Trophoblast cell (in vitro differentiated cells and primary cell): ENCODE data around the gene CCDC169.

ENCODE experiments used
- DNase-seq, 2 donors: peaks; one replicate each; pipeline ENCODE4 v3.0.0-alpha.2; 2016
- H2AFZ ChIP-seq: 2 replicates; pipeline ENCODE4 v1.6.1; 2013; ENCODE audit warnings: low read length, moderate library complexity, mild to moderate bottlenecking; ENCODE audit not compliant: insufficient read depth, poor library complexity
- H2AK5ac ChIP-seq: 2 replicates; pipeline ENCODE4 v1.6.1; 2013; ENCODE audit warnings: mild to moderate bottlenecking, low read length
- H2BK120ac ChIP-seq: 2 replicates; pipeline ENCODE4 v1.6.1; 2013; ENCODE audit warnings: low read length, mild to moderate bottlenecking, moderate library complexity; ENCODE audit not compliant: insufficient read depth, poor library complexity
- H2BK12ac ChIP-seq: 2 replicates; pipeline ENCODE4 v1.6.1; 2013; ENCODE audit warnings: mild to moderate bottlenecking, low read length, moderate library complexity
- H2BK5ac ChIP-seq: 2 replicates; pipeline ENCODE4 v1.6.1; 2013; ENCODE audit warnings: low read length, low read depth, moderate library complexity, mild to moderate bottlenecking; ENCODE audit not compliant: poor library complexity
- H3K14ac ChIP-seq: 2 replicates; pipeline ENCODE4 v1.6.1; 2013; ENCODE audit warnings: mild to moderate bottlenecking, low read length
- H3K18ac ChIP-seq: 2 replicates; pipeline ENCODE4 v1.6.1; 2013; ENCODE audit warnings: mild to moderate bottlenecking, low read length
- H3K23ac ChIP-seq: 2 replicates; pipeline ENCODE4 v1.6.1; 2013; ENCODE audit warnings: low read length
- H3K27ac ChIP-seq: 2 replicates; pipeline ENCODE4 v1.5.1; 2013; ENCODE audit warnings: low read depth, mild to moderate bottlenecking, inconsistent platforms, low read length, moderate library complexity
- H3K27me3 ChIP-seq: 2 replicates; pipeline ENCODE4 v1.6.1; 2013; ENCODE audit warnings: inconsistent platforms, mild to moderate bottlenecking, low read length, moderate library complexity; ENCODE audit not compliant: insufficient read depth
- H3K36me3 ChIP-seq, 2 experiments: 1 replicate in 1 of 2; 2 replicates in 1 of 2; pipeline ENCODE4 v1.6.1; 2013; ENCODE audit warnings: low read length in 2 of 2, mild to moderate bottlenecking in 2 of 2, moderate library complexity in 1 of 2; ENCODE audit not compliant: insufficient read depth in 2 of 2, control insufficient read depth in 1 of 2
- H3K4ac ChIP-seq: 2 replicates; pipeline ENCODE4 v1.6.1; 2013; ENCODE audit warnings: low read depth, mild to moderate bottlenecking, low read length, moderate library complexity
- H3K4me1 ChIP-seq, 2 experiments: 1 replicate in 1 of 2; 2 replicates in 1 of 2; pipeline ENCODE4 v1.6.1; 2013; ENCODE audit warnings: low read length in 2 of 2, mild to moderate bottlenecking in 2 of 2, moderate library complexity in 1 of 2; ENCODE audit not compliant: insufficient read depth in 2 of 2, control insufficient read depth in 1 of 2
- H3K4me2 ChIP-seq: 2 replicates; pipeline ENCODE4 v1.6.1; 2013; ENCODE audit warnings: inconsistent platforms, mild to moderate bottlenecking, low read length, moderate library complexity
- H3K4me3 ChIP-seq: 2 replicates; pipeline ENCODE4 v1.5.1; 2013; ENCODE audit warnings: mild to moderate bottlenecking, low read depth, low read length, inconsistent platforms
- H3K79me1 ChIP-seq: one replicate; pipeline ENCODE4 v1.6.1; 2013; ENCODE audit warnings: low read length
- H3K79me2 ChIP-seq: 2 replicates; pipeline ENCODE4 v1.6.1; 2013; ENCODE audit warnings: low read length, mild to moderate bottlenecking; ENCODE audit not compliant: control insufficient read depth, insufficient read depth, poor library complexity
- H3K9ac ChIP-seq: 2 replicates; pipeline ENCODE4 v1.6.1; 2013; ENCODE audit warnings: mild to moderate bottlenecking, low read length
- H3K9me3 ChIP-seq: 2 replicates; pipeline ENCODE4 v1.6.1; 2013; ENCODE audit warnings: low read depth, mild to moderate bottlenecking, control low read depth, inconsistent platforms, low read length; ENCODE audit not compliant: insufficient read depth
- H4K12ac ChIP-seq: 2 replicates; pipeline ENCODE4 v1.6.1; 2013; ENCODE audit warnings: low read depth, mild to moderate bottlenecking, low read length, moderate library complexity
- H4K8ac ChIP-seq: 2 replicates; pipeline ENCODE4 v1.6.1; 2013; ENCODE audit warnings: low read depth, mild to moderate bottlenecking, low read length, moderate library complexity
- H4K91ac ChIP-seq: one replicate; pipeline ENCODE4 v1.6.1; 2013; ENCODE audit warnings: low read depth, mild to moderate bottlenecking, low read length, moderate library complexity
- WGBS: extraction: QIAGEN DNeasy Blood & Tissue Kit; methylation state at CpG from one replicate; pipeline ENCODE4 v1.1.7; 2013; ENCODE audit warnings: missing lambda C conversion rate; ENCODE audit not compliant: insufficient read length, insufficient coverage; ENCODE audit errors: extremely low coverage; 5-methylcytosine and 5-hydroxymethylcytosine counted together

Gene CCDC169

DNA sequence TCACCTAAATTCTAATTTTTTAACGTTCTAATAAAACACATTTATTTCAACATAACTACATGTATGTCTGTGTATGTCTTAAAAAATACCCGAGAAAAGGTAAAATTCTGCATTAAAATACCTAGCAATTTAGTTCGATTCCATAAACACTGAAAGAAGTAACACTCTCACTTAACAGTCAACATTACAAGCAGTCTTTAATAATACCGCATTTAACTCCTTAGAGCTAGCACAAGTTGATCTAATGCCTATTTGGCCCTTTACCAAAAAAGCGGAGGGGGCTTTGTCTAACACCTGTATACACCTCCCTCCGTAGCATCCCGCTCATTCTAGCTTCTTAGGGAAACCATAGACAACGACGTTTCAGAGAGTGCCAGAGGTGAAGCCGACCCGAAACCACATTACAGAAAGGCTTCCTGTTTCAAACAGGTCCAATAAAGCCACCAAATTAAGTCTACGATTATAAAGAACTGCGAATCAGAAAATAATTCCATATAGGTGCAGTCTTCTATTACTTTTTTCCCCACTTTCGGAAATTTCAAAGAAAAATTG lies 47.3 kb upstream of the CCDC169 start:
- Histone ChIP-seq H3K23ac (no peak overlapping the region), H3K14ac (peak overlapping the region; percentile 64), H3K4me1 (peaks cover 3 to 5% of the 10 kb centered on the region in 2 experiments), H3K79me1 (peaks cover 17% of the 10 kb centered on the region), H3K79me2 (peaks cover 12% of the 10 kb centered on the region), H3K9ac (peak overlapping the region; percentile 75), H3K27ac (peak overlapping the region; percentile 97), H3K4ac (peak overlapping the region; percentile 67), H4K8ac (peak overlapping the region; percentile 35), H2AFZ (no peak overlapping the region), H3K9me3 (no peaks in the 10 kb centered on the region), H3K27me3 (no peaks in the 10 kb centered on the region), H4K12ac (no peak overlapping the region), H2AK5ac (no peak overlapping the region), H3K18ac (peak overlapping the region; percentile 75), H3K4me3 (no peak overlapping the region), H3K4me2 (peak overlapping the region; percentile 80), H4K91ac (peak overlapping the region; percentile 57), H3K36me3 (no peaks in the 10 kb centered on the region), H2BK120ac (peak overlapping the region; percentile 68), H2BK12ac (peak overlapping the region; percentile 24), H2BK5ac (peak overlapping the region; percentile 69)
- DNase-seq: no peak
- 100% methylated on average over 1 of the region's 14 CpGs for WGBS

GRCh38 chr13:36344173-36344572 lies 46.6 kb upstream of the CCDC169 start:
- no peak overlapping the region for H2AFZ ChIP-seq
- no peak overlapping the region for H4K91ac ChIP-seq
- H2BK120ac ChIP-seq: no peak overlapping the region
- no peak overlapping the region for H3K14ac ChIP-seq
- H3K4me1 ChIP-seq: peaks cover 3 to 10% of the 10 kb centered on the region in 2 experiments
- H4K12ac ChIP-seq: no peak overlapping the region
- H2BK12ac ChIP-seq: no peak overlapping the region
- H3K79me2 ChIP-seq: peaks cover 12% of the 10 kb centered on the region
- WGBS: no CpG with 5 or more reads among the region's 6 CpGs
- H2AK5ac ChIP-seq: no peak overlapping the region
- H3K36me3 ChIP-seq: no peaks in the 10 kb centered on the region
- H3K4ac ChIP-seq: peak overlapping the region; percentile 70
- H3K4me3 ChIP-seq: no peak overlapping the region
- no peak overlapping the region for H2BK5ac ChIP-seq
- H3K9ac ChIP-seq: no peak overlapping the region
- H3K23ac ChIP-seq: no peak overlapping the region
- peak overlapping the region; percentile 27 for H3K4me2 ChIP-seq
- H4K8ac ChIP-seq: no peak overlapping the region
- H3K79me1 ChIP-seq: peaks cover 18% of the 10 kb centered on the region
- no peaks in the 10 kb centered on the region for H3K9me3 ChIP-seq
- no peak overlapping the region for H3K18ac ChIP-seq
- peak; percentile 41 to 64 for DNase-seq
- no peaks in the 10 kb centered on the region for H3K27me3 ChIP-seq
- H3K27ac ChIP-seq: no peak overlapping the region

- Histone ChIP-seq H3K4me3 (no peak overlapping the region), H2BK12ac (no peak overlapping the region)
- WGBS: no CpG with 5 or more reads among the region's 3 CpGs
Measured at GRCh38 chr13:36343766-36344165, 46.2 kb upstream of the CCDC169 start.

DNA sequence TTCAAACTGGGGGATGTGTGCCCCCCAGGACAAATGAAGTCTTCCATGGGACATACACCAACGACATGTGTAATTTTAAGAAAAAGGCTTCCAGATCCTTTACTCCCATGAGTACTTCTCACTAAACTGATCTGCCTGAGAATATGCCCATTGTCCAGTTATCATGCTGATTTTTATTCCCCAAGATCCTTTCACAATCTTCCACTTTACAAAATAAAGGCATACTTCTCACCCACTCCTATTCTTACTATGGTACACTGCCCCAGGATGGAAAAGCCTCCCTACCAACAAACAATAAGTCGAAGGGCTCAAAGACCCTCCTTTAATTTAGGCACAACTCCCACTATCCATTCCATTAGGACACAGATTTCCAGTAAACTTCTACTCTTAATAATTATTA lies 45.1 kb upstream of the CCDC169 start:
- Histone ChIP-seq H2BK120ac (no peak overlapping the region), H4K12ac (no peak overlapping the region)

More at GRCh38 chr13:36343766-36344165, 46.2 kb upstream of the CCDC169 start:
- H3K27ac ChIP-seq: no peak overlapping the region
- H3K79me2 ChIP-seq: peaks cover 12% of the 10 kb centered on the region
- no peak overlapping the region for H2AFZ ChIP-seq
- no peak overlapping the region for H4K8ac ChIP-seq
- H3K9me3 ChIP-seq: no peaks in the 10 kb centered on the region
- H3K4me2 ChIP-seq: peak overlapping the region; percentile 29
- no peaks in the 10 kb centered on the region for H3K36me3 ChIP-seq
- H2BK5ac ChIP-seq: no peak overlapping the region
- no peak overlapping the region for H3K18ac ChIP-seq
- no peak overlapping the region for H4K12ac ChIP-seq
- H2BK120ac ChIP-seq: no peak overlapping the region
- no peak for DNase-seq
- peaks cover 3 to 11% of the 10 kb centered on the region in 2 experiments for H3K4me1 ChIP-seq
- no peak overlapping the region for H3K14ac ChIP-seq
- H3K79me1 ChIP-seq: peaks cover 18% of the 10 kb centered on the region
- no peak overlapping the region for H2AK5ac ChIP-seq
- peak overlapping the region; percentile 12 for H3K4ac ChIP-seq
- H3K23ac ChIP-seq: no peak overlapping the region
- no peak overlapping the region for H3K9ac ChIP-seq
- no peaks in the 10 kb centered on the region for H3K27me3 ChIP-seq
- H4K91ac ChIP-seq: no peak overlapping the region

More for the DNA sequence above, 45.1 kb upstream of the CCDC169 start:
- no peaks in the 10 kb centered on the region for H3K9me3 ChIP-seq
- peaks cover 18% of the 10 kb centered on the region for H3K79me1 ChIP-seq
- H3K4me2 ChIP-seq: no peak overlapping the region
- H3K4me1 ChIP-seq: peaks cover 3 to 16% of the 10 kb centered on the region in 2 experiments
- no peak overlapping the region for H3K4me3 ChIP-seq
- H2BK5ac ChIP-seq: peak overlapping the region; percentile 39
- H2AK5ac ChIP-seq: no peak overlapping the region
- no peak overlapping the region for H3K27ac ChIP-seq
- no peak overlapping the region for H3K18ac ChIP-seq
- DNase-seq: no peak
- H3K79me2 ChIP-seq: peaks cover 12% of the 10 kb centered on the region
- H3K23ac ChIP-seq: no peak overlapping the region
- no CpG with 5 or more reads among the region's 2 CpGs for WGBS
- H2AFZ ChIP-seq: no peak overlapping the region
- H3K9ac ChIP-seq: no peak overlapping the region
- H4K91ac ChIP-seq: peak overlapping the region; percentile 35
- H2BK12ac ChIP-seq: peak overlapping the region; percentile 27
- no peaks in the 10 kb centered on the region for H3K27me3 ChIP-seq
- no peak overlapping the region for H4K8ac ChIP-seq
- no peaks in the 10 kb centered on the region for H3K36me3 ChIP-seq
- no peak overlapping the region for H3K14ac ChIP-seq
- peak overlapping the region; percentile 95 for H3K4ac ChIP-seq
